Progenitor cell of endocrine pancreas (in vitro differentiated cells): ENCODE data around the gene PDGFB. TPM values are rescaled to one million over a fixed set of nuclear protein-coding genes. Genes with fewer than 3 reads are reported as not detected.

ENCODE experiments used
- DNase-seq: peaks from one replicate; pipeline ENCODE4 v3.0.0; 2021; ENCODE audit warnings: low spot score; ENCODE audit not compliant: unreplicated experiment
- H3K27ac Mint-ChIP-seq: 2 replicates; pipeline ENCODE4 v1.8.0; 2021; ENCODE audit warnings: mild to moderate bottlenecking, moderate library complexity, mixed read lengths
- H3K27me3 Mint-ChIP-seq: 2 replicates; pipeline ENCODE4 v1.8.0; 2021; ENCODE audit warnings: mixed read lengths
- H3K36me3 Mint-ChIP-seq: 2 replicates; pipeline ENCODE4 v1.8.0; 2022; ENCODE audit warnings: mixed read lengths; ENCODE audit not compliant: insufficient read depth
- H3K4me1 Mint-ChIP-seq: 2 replicates; pipeline ENCODE4 v1.8.0; 2021; ENCODE audit warnings: low read depth, mixed read lengths
- H3K4me3 Mint-ChIP-seq: 2 replicates; pipeline ENCODE4 v1.8.0; 2021; ENCODE audit warnings: low read depth, mild to moderate bottlenecking, moderate library complexity, mixed read lengths
- H3K9me3 Mint-ChIP-seq: 2 replicates; pipeline ENCODE4 v1.8.0; 2021; ENCODE audit warnings: low read depth, mixed read lengths
- CTCF ChIP-seq: fragments of 200-600 bp; sonication (generic); IDR thresholded peaks from one replicate; pipeline ENCODE4 v1.5.0; 2021; ENCODE audit warnings: antibody characterized with exemption, mild to moderate bottlenecking; ENCODE audit not compliant: unreplicated experiment
- total RNA-seq: library from RNA; stranded (reverse); gene quantifications from 2 replicates; pipeline ENCODE4 v1.2.1, GENCODE V29; 2021

Gene PDGFB
- total RNA-seq, 1 donor from 2014 or later: 7.1 TPM

DNA sequence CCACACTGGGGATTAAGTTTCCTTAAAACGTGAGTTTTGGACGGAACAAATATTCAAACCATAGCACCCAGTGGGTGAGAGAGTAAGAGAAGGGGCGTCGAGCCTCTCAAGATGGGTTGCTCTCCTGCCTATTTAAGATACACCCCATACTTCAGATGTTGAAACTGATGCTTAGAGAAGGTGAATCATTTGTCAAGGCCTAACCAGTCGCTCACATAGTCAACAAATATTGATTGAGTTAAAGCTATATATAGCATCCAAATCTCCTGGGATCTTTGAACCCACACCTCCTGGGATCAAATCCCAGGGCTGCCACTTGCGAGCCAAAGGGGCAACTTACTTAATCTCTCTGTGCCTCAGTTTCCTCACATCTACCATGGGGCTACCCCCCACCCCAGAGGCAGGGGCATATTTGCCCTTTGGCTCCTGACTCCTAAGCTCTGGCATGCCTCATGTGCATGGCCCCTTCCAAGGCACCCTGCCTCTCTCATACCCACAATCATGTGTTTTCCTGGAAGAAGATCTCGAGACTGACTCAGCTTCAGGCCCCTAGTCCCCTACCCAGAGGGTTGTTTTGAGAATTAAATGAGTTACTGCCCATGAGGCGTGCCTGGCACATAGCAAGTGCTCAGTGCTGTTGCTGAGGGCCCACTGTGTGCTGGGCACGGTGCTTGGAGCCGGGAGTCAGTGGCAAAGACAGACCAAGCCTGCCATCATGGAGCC is 19.0 kb upstream of the PDGFB start:
- H3K27ac Mint-ChIP-seq: no peak overlapping the region

GRCh38 chr22:39259666-39260065 is 14.9 kb upstream of the PDGFB start:
- H3K27ac Mint-ChIP-seq: no peak overlapping the region
- no peaks in the 10 kb centered on the region for H3K36me3 Mint-ChIP-seq
- TF ChIP-seq CTCF: no peak
- H3K4me1 Mint-ChIP-seq: peaks cover 2% of the 10 kb centered on the region
- peaks cover 6% of the 10 kb centered on the region for H3K27me3 Mint-ChIP-seq
- no peak for DNase-seq
- H3K9me3 Mint-ChIP-seq: peaks cover 8% of the 10 kb centered on the region
- no peak overlapping the region for H3K4me3 Mint-ChIP-seq

More for the DNA sequence above, 19.0 kb upstream of the PDGFB start:
- H3K27me3 Mint-ChIP-seq: no peaks in the 10 kb centered on the region
- no peak overlapping the region for H3K4me3 Mint-ChIP-seq
- H3K36me3 Mint-ChIP-seq: no peaks in the 10 kb centered on the region
- no peak for DNase-seq
- no peak for TF ChIP-seq CTCF
- peaks cover 8% of the 10 kb centered on the region for H3K9me3 Mint-ChIP-seq
- H3K4me1 Mint-ChIP-seq: no peaks in the 10 kb centered on the region

- DNase-seq: no peak
- Mint-ChIP-seq H3K27me3 (peaks cover 6% of the 10 kb centered on the region), H3K4me3 (no peak overlapping the region), H3K4me1 (peaks cover 2% of the 10 kb centered on the region), H3K36me3 (no peaks in the 10 kb centered on the region), H3K27ac (no peak overlapping the region), H3K9me3 (peaks cover 8% of the 10 kb centered on the region)
- TF ChIP-seq CTCF: no peak
Measured at GRCh38 chr22:39257901-39258475, 13.2 kb upstream of the PDGFB start.

DNA sequence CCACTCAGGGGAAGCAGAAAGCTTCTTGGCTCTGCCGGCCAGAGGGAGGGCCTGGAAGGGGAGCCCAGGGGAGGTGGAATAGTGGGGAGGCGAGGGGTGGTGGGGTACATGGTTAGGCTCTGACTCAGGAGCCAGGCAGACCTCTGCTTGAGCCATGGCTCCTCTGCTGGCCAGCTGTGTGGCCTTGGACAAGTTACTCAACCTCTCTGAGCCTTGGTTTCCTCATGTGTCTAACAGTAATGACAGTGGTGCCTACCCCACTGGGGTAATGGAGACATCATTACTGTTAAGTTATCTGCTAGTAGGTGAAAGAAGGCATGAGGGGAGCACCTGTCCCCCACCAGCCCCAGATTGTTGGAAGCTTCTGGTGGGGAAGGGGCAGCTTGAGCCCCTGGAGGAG is 12.2 kb upstream of the PDGFB start:
- Mint-ChIP-seq H3K36me3 (no peaks in the 10 kb centered on the region), H3K4me1 (peaks cover 4% of the 10 kb centered on the region), H3K4me3 (no peak overlapping the region), H3K27ac (no peak overlapping the region), H3K9me3 (peaks cover 5% of the 10 kb centered on the region), H3K27me3 (peaks cover 11% of the 10 kb centered on the region)
- DNase-seq: no peak
- TF ChIP-seq CTCF: no peak

DNA sequence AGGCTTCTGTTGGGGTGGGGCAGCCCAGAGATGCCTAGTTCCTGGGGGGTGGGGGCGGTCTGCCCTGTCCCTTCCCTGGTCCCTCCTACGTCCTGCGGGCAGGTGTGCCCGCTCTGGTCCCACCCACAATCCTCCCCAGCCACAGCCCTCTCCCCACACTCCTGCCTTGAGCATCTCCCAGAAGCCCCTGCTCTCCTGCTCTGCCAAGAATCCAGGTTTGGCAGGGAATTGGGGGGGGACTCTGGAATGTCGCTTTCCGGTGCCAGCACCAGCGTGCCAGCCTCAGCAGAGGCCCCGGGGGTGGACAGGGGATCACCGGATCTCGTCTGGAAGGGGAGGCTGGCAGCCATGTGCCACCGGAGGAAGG is 11.4 kb upstream of the PDGFB start:
- no peaks in the 10 kb centered on the region for H3K9me3 Mint-ChIP-seq
- H3K27ac Mint-ChIP-seq: no peak overlapping the region
- H3K27me3 Mint-ChIP-seq: peaks cover 16% of the 10 kb centered on the region
- TF ChIP-seq CTCF: no peak
- peaks cover 4% of the 10 kb centered on the region for H3K4me1 Mint-ChIP-seq
- no peak for DNase-seq
- no peaks in the 10 kb centered on the region for H3K36me3 Mint-ChIP-seq
- H3K4me3 Mint-ChIP-seq: no peak overlapping the region
